Measurements from ENCODE around the gene CMTM2.

CMTM2 gene

DNA sequence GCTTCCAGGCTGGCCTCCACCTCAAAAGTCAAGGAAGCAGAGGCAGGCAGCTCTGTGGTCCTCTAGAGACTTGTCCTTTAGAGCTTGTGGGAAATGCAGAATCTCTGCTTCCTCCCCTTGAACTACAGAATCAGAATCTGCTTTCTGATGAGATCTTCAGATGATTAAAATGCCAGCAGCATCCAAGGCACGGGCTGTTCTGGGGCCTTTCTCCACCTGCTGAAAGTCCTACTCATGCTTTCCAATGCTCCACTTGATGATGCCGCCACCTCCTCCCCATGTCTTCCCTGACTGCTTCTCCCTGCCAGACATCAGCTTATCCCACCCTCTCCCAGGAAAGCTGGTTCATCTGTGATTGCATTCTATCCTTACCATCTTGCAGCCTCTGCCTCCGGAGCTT is 58.5 kb downstream of the CMTM2 start:
- no peak for DNase-seq
